SW 1271 (cell line): ENCODE results near the gene CXCL3.
"Not testable (repeated sequence)": the region's sequence is repeated elsewhere in the genome, so short reads cannot be mapped to it uniquely, and the experiment has no call there.

Experiments
- DNase-seq, 2 experiments: peaks; one replicate each; lab custom pipeline; 2025; lab: John Stamatoyannopoulos, UW

The CXCL3 gene

GRCh38 chr4:74038425-74039314 is at the start of gene CXCL3:
Gene CXCL3, minus strand, starts transcription at chr4:74038689. Its CDS starts 78 bp downstream, at chr4:74038611.
- DNase-seq, result peak in 1 of 2 experiments; percentile 56

GRCh38 chr4:74087481-74087880 is 49.0 kb upstream of the CXCL3 start:
- DNase-seq, result no peak

- DNase-seq, result no peak
Measured at GRCh38 chr4:74085669-74086068, 47.2 kb upstream of the CXCL3 start.

- DNase-seq, result no peak
Measured at GRCh38 chr4:74084984-74085383, 46.5 kb upstream of the CXCL3 start.

GRCh38 chr4:74083546-74083945 is 45.1 kb upstream of the CXCL3 start:
- DNase-seq, result no peak

- DNase-seq, result no peak
Measured at GRCh38 chr4:74081035-74081434, 42.5 kb upstream of the CXCL3 start.

- DNase-seq, result not testable (repeated sequence)
Measured at GRCh38 chr4:74080351-74080750, 41.9 kb upstream of the CXCL3 start.

- not testable (repeated sequence) for DNase-seq
Measured at GRCh38 chr4:74079024-74079423, 40.5 kb upstream of the CXCL3 start.

GRCh38 chr4:74073358-74073757 is 34.9 kb upstream of the CXCL3 start:
- no peak for DNase-seq

- DNase-seq, result no peak
Measured at GRCh38 chr4:74072739-74073138, 34.2 kb upstream of the CXCL3 start.

GRCh38 chr4:74067586-74067985 is 29.1 kb upstream of the CXCL3 start:
- DNase-seq, result no peak

GRCh38 chr4:74066232-74066631 is 27.7 kb upstream of the CXCL3 start:
- DNase-seq, result no peak

- no peak for DNase-seq
Measured at GRCh38 chr4:74065115-74065642, 26.7 kb upstream of the CXCL3 start.

- no peak for DNase-seq
Measured at GRCh38 chr4:74063859-74064258, 25.4 kb upstream of the CXCL3 start.

- DNase-seq, result no peak
Measured at GRCh38 chr4:74062953-74063352, 24.5 kb upstream of the CXCL3 start.

GRCh38 chr4:74061430-74061829 is 22.9 kb upstream of the CXCL3 start:
- no peak for DNase-seq

GRCh38 chr4:74059161-74059829 is 20.8 kb upstream of the CXCL3 start:
- no peak for DNase-seq

GRCh38 chr4:74058048-74058651 is 19.7 kb upstream of the CXCL3 start:
- DNase-seq, result no peak

- no peak for DNase-seq
Measured at GRCh38 chr4:74057588-74057987, 19.1 kb upstream of the CXCL3 start.

GRCh38 chr4:74056858-74057562 is 18.5 kb upstream of the CXCL3 start:
- no peak for DNase-seq

- peak; percentile 0 to 2 for DNase-seq
Measured at GRCh38 chr4:74056114-74056857, 17.8 kb upstream of the CXCL3 start.
